ENCODE results near the gene C1QL4. TPM values are rescaled to one million over a fixed set of nuclear protein-coding genes. Genes with fewer than 3 reads are reported as not detected.

C1QL4 gene
- total RNA-seq, 1 donor from 2014 or later, result not detected

GRCh38 chr12:49296034-49296835 lies 40.8 kb downstream of the C1QL4 start:
- ChIA-PET CTCF (interaction anchor here (1.3 to 2.3 kb wide), 6 partner anchors 42 to 218 kb away, joined by 3 to 14 read pairs (median 6); partner anchors contain the start of genes DNAJC22 and SPATS2), POLR2A (interaction anchor here (0.6 to 1.2 kb wide), 3 partner anchors 39 to 1467 kb away, joined by 3 to 6 read pairs (median 3); no protein-coding TSS in a partner anchor)
- peak overlapping the region; percentile 70 for H3K4me3 Mint-ChIP-seq
- TF ChIP-seq CTCF (IDR thresholded peaks at IDR 0.05), result no peak
- peaks cover 26% of the 10 kb centered on the region for H3K4me1 Mint-ChIP-seq
- intact Hi-C loops (cut with micrococcal nuclease), result loop anchor here (1.0 kb wide), 1 partner anchor 8 kb away; no protein-coding TSS in a partner anchor
- DNase-seq (peak; percentile 58), ATAC-seq (ENCODE audit: low read depth) (peak; percentile 79)
- no peaks in the 10 kb centered on the region for H3K36me3 Mint-ChIP-seq (ENCODE audit: low read depth)
- no peak overlapping the region for H3K27ac Mint-ChIP-seq
- peaks cover 37% of the 10 kb centered on the region for H3K27me3 Mint-ChIP-seq
- no peaks in the 10 kb centered on the region for H3K9me3 Mint-ChIP-seq

GRCh38 chr12:49295082-49295936 lies 41.7 kb downstream of the C1QL4 start, which contains the start of gene PRPH:
Gene PRPH, plus strand, starts transcription at chr12:49295147. Its CDS starts 54 bp downstream, at chr12:49295201.
- H3K4me3 Mint-ChIP-seq, result no peak within 1 kb of the TSS

GRCh38 chr12:49294804-49295081 lies 42.2 kb downstream of the C1QL4 start:
- H3K27ac Mint-ChIP-seq, result no peak overlapping the region
- TF ChIP-seq CTCF (IDR thresholded peaks at IDR 0.05), result no peak
- peaks cover 26% of the 10 kb centered on the region for H3K4me1 Mint-ChIP-seq
- CTCF ChIA-PET, result interaction anchor here (0.7 to 2.7 kb wide), 9 partner anchors 21 to 207 kb away, joined by 3 to 14 read pairs (median 5); partner anchors contain the start of gene DNAJC22
- DNase-seq (no peak), ATAC-seq (ENCODE audit: low read depth) (no peak)
- no peaks in the 10 kb centered on the region for H3K36me3 Mint-ChIP-seq (ENCODE audit: low read depth)
- H3K27me3 Mint-ChIP-seq, result peaks cover 31% of the 10 kb centered on the region
- POLR2A ChIA-PET, result interaction anchor here (0.6 to 1.1 kb wide), 2 partner anchors 28 to 42 kb away, joined by 4 read pairs; partner anchors contain the start of genes C1QL4 and TROAP
- no peak overlapping the region for H3K4me3 Mint-ChIP-seq
- intact Hi-C loops (cut with micrococcal nuclease), result no loop called here
- no peaks in the 10 kb centered on the region for H3K9me3 Mint-ChIP-seq

More at GRCh38 chr12:49295082-49295936, 41.7 kb downstream of the C1QL4 start, which contains the start of gene PRPH:
- intact Hi-C loops (cut with micrococcal nuclease), result no loop called here
- no peaks in the 10 kb centered on the region for H3K36me3 Mint-ChIP-seq (ENCODE audit: low read depth)
- ATAC-seq (ENCODE audit: low read depth) (no peak), DNase-seq (no peak)
- peaks cover 31% of the 10 kb centered on the region for H3K27me3 Mint-ChIP-seq
- H3K9me3 Mint-ChIP-seq, result no peaks in the 10 kb centered on the region
- H3K27ac Mint-ChIP-seq, result no peak within 1 kb of the TSS
- peaks cover 26% of the 10 kb centered on the region for H3K4me1 Mint-ChIP-seq
- POLR2A ChIA-PET, result interaction anchor here (0.6 to 1.1 kb wide), 2 partner anchors 28 to 42 kb away, joined by 4 read pairs; partner anchors contain the start of genes C1QL4 and TROAP
- CTCF ChIA-PET, result interaction anchor here (0.7 to 2.7 kb wide), 9 partner anchors 22 to 207 kb away, joined by 3 to 14 read pairs (median 5); partner anchors contain the start of gene DNAJC22
- no peak for TF ChIP-seq CTCF (IDR thresholded peaks at IDR 0.05)

GRCh38 chr12:49294086-49294803 lies 42.7 kb downstream of the C1QL4 start:
- ATAC-seq (ENCODE audit: low read depth) (no peak), DNase-seq (no peak)
- Mint-ChIP-seq H3K9me3 (no peaks in the 10 kb centered on the region), H3K4me1 (peaks cover 26% of the 10 kb centered on the region), H3K27me3 (peaks cover 31% of the 10 kb centered on the region), H3K4me3 (no peak overlapping the region), H3K27ac (no peak overlapping the region), H3K36me3 (ENCODE audit: low read depth) (no peaks in the 10 kb centered on the region)
- TF ChIP-seq CTCF (IDR thresholded peaks at IDR 0.05), result no peak
- intact Hi-C loops (cut with micrococcal nuclease), result no loop called here
- ChIA-PET CTCF (interaction anchor here (0.7 to 2.7 kb wide), 9 partner anchors 21 to 206 kb away, joined by 3 to 14 read pairs (median 4); no protein-coding TSS in a partner anchor), POLR2A (interaction anchor here (0.6 kb wide), 1 partner anchor 43 kb away, joined by 4 read pairs; the partner anchor contains the start of gene C1QL4)

Measured in activated B cell treated with CpG ODN at 0.5 μM for 24 hours (primary cell).